HG03565 (cell line): ENCODE results near the gene STIL.
"Not testable (repeated sequence)": the region's sequence is repeated elsewhere in the genome, so short reads cannot be mapped to it uniquely, and the experiment has no call there.

Experiments
- ATAC-seq: cut with Tn5 transposase; IDR thresholded peaks from one replicate; pipeline ENCODE4 v1.9.1; 2021; ENCODE audit warnings: mild to moderate bottlenecking, moderate library complexity; ENCODE audit not compliant: unreplicated experiment

The STIL gene

DNA sequence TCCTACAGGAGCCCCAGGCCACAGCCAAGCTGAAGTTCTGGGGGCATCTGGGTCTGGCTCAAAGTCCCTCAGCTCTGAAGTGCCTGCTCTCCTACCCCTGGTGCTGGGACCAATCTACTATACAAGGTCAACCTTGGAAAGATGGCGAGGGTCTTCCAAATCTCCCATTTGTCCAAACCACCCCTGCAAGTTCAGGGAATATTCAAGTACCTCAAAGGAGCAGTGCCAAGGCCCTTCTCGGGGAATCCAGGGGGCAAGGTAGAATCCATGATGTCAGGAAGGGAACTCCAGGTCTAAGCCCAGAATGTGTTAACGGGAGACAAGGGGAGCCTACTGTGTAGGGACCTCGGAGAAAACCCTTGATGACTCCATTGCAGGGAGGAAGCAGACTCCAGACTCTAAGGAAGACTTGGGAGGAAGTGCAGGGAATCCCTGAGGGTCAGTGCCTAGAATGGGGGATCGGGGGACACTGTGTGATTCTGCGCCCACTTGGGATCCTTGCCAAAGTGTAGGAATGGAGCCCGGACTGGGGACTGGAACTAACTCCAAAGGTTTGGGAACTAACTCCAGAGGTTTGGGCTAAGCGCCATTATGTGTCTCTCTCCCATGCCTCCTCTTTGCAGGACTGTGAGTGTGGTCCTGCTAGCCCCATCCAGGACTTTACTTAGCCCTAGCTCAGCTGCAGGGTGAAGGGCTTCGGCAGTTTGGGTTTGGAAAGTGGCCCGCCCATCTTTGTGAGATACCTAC, 90.6 kb downstream of the STIL start:
- ATAC-seq, result no peak

DNA sequence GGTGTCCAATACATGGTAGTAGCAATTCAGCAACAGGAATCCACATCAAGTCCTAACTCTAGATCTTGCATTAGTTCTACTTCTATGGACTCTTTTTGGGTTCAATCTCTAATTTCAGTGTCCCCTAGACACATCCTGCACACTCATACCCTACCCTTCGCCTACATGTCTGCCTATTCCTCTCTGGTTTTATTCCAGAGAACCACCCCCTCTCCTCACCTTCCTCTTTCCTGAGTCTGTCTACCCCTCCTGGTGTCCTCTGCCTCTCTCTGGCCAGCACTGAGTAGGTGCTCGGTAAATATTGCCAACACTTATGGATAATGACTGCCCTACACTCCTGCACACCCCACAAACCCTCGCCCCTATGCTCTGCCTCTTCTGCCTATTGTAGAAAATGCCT, 91.5 kb downstream of the STIL start:
- no peak for ATAC-seq

DNA sequence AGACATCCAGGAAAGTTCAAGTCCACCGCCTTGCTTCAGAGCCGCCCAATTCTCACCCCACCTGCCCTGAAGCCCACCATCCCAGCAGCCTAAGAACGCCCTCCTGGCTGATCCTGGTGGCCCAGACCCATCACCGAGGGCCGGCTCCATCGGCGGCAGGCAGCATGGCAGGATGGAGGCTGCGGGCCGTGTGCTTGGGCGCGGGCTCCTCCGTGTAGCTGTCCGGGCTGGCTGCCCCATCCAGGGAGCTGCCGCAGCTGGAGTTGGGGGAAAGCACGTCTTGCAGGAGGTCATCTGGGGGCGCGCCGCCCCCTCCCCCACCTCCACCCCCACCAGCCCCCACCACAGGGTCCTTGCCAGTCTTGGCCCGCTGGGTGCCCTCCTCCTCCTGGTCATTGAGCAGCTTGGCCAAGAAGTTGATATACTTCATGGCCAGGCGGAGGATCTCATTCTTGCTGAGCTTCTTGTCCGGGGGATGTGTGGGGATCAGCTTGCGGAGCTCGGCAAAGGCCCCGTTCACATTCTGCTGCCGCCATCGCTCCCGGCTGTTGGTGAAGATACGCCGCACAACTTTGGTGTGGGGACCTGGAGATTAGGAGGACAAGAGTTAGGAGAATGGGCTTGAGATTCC, 94.2 kb downstream of the STIL start:
- no peak for ATAC-seq

DNA sequence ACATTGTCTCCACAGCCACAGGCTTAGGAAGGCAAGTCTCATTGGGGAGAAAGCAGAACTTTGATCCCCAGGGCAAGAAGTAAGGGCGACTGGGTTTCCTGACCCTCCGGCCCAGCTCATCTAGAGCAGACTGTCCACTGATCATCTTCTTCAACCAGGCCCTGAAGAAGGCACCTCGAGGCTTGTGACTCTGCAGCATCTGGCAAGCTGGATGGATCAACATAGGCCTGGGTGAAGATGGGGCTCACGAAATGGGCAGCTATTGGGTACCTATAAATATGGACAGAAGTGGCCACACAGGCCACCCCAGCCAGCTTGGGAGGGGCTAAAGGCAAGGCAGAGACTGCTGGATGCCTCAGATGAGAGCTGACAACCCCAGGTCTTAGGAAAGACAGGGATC, 94.9 kb downstream of the STIL start:
- no peak for ATAC-seq

DNA sequence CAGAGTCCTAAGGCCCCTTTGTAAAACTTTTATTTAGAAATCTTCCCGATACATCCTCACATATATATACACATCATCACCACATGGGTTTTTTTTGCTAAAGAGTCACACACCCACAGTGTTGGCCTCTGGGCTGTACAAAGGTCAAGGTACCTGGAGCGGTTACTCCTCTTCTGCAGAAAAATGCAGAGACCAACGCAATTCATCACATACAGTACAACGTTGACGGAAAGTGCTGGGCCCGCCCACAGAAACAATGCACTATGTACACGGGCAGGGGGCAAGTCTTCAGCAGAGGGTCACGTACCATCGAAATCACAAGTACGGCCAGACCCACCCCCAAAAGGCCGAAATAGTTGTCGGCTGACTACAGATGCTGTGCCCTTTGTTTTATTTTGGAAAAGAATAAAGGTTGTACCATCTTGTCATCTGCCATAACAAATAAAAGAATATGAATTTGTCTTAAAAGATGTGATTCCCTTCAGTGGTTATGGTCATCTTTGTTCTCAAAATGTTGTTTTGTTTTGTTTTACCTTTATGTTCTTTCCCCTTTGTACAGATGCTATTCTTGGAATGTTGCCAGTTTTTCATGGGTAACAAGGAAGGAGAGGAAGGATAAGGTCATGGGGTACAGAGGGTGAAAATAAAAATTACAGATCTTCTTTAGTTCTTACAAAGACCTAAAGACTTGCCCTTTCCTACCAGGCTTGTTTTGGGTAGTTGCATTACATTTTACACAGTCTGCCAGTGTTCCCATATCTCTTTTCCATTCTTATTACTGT, 97.5 kb downstream of the STIL start:
- no peak for ATAC-seq

DNA sequence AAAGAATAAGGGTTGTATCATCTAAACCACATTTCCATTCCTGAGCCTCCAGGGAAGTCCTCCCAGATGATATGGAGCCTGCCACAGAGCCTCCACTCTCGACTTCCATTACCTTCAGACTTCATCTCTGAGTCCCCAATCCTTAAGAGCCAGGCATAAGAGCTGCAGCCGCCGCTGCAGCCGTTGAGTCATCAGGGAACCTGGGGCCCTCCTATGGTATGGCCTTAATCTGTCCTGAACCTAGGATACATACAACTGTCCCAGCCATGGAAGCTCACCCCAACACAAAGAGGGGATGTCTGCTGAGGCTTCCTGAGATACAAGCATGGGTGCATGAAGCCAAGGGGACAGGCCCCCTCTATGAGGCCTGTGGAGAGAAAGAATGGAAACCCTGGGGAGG, 98.2 kb downstream of the STIL start:
- no peak for ATAC-seq

DNA sequence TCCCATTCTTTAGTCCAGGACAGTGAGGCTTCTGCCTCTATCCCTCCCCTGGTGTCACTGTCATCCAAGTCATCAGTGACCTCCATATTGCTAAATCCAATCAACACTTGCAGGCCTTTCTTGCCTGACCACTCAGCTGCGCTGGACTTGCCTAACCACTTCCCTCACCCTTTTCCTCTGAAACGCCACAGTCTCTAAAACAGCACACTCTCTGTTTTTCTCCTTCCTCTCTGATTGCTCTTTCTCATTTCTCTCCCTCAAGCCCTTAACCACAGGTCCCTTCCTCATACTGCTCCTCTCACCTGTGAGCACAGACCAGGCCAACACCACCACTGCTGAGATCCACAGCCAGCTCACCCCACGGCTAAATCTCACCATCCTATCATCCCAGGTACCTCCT, 99.4 kb downstream of the STIL start:
- no peak for ATAC-seq

DNA sequence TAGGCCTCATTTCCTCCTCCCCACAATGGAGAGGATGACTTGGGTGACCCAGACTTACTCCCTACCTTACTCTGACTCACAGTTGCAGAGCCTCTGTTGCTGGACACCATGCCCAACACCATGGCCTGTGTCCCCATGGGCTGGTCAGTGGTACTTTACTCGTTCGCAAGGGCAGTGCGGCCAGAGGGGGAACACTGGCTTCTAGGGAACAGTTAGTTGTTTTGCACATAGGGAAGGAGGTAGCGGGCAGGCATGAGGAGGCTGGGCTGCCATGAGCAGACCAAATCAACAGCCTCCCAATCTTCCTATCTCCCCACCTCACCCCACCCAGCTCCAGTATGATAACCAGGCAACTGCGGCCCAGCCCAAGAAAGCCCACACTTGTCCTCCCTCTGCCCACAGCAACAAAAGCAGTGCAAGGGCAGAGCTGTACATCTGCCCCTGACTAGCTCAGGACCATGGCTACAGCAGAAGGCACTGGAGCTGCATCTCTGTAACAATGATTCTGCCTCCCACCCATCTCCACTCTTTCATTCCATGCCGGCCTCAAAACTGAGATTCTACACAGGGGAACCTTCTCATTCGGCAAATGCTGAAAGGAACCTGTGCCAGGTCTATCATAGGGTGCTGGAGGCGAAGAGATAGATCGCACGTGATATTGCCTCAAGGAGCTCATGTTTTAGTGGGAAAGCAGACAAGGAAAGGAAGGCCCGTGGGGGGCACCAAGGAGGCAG, 100.5 kb downstream of the STIL start:
- ATAC-seq, result no peak

DNA sequence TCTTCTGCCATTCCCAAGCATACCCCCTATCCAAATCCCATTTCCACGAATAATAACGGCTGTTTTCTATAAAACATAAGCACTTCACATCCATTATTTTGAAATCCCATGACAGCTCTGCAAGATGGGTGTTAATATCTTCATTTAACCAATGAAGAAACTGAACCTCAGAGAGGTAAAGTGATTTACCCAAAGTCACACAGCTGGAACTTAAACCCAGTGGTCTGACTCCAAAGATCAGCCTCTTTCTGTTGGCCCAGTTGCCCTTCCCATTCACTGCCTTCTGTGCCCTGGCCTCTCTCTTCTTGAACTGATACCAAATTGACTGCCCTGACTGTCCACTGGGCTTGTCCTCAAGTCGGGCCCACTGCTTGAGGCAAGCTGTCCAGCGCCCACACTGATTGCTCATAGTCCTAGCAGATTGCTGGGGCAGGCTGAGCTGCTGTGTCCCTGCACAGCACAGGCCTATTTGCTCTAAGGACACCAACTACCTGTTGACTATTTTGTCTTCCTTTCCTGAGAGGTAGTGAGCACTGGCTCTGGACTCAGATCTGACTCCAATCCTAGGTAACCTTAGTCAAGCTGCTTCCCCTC, 101.2 kb downstream of the STIL start:
- no peak for ATAC-seq

DNA sequence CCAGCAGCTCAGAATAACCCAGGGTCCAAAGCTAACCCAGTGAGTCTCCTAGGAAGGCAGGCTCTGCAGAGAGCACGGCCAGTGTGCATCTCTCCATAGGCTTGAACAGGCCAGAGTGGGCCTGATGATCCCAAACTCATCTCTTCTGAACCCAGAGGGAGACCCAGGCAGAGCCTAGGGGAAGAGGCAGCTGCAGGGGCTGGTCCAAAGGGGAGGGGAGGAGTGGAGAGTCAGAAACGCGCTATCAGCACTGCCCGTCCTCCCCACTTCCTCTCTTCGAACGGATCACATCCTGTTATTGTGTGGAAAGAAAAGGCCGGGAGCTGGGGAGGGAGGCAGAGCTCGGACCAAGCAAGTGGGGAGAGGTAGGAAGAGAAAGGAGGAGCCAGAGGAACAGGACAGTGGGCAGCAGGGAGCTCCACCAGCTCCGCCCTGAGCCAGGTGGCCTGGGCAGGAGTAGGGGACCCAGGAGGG, 102.1 kb downstream of the STIL start:
- no peak for ATAC-seq

DNA sequence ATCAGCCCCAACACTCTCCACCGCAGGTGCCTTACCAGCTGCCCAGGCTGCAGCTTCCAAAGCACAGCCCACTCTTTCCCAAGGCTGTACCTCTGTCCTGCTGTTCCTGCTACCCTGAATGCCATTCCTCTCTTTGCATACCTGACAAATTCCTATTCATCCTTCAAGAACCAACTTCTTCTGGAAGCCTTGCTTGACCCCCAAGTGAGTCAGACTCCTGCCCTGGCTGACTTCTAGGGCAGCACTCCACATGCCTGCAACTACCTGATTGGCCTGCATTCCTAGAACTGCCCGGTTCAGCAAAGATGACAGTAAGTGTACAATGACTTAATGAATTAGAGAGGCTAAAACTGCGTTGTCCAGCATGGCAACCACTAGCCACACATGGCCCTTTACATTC, 103.3 kb downstream of the STIL start:
- no peak for ATAC-seq

DNA sequence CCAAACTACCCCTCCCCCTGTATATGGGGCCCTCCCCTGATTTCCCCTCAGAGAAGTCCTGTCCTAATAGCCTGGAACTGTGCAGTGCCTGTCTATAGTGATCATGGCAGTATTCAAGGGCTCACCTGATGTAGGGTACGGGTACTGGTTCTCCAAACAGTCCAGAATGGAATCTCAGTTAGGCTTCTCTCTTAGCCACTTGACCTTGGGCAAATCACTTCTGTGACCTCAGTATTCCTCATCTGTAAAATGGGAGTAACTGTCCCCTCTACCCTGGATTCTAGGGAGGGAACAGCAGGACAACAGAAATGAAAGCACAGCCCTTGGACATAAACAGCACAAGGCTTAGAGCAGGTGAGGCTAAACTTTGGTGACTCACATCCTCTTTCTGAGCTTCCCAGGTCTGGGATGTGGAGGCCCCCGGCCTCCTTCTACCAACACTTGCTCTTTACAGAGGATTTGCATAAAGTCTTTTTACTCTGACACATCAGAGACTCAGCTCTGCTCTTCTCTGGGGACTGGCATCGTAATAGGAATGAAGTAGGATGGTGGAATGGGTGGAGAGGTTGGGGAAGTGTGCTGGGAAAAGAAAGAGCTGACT, 104.1 kb downstream of the STIL start:
- ATAC-seq, result no peak

DNA sequence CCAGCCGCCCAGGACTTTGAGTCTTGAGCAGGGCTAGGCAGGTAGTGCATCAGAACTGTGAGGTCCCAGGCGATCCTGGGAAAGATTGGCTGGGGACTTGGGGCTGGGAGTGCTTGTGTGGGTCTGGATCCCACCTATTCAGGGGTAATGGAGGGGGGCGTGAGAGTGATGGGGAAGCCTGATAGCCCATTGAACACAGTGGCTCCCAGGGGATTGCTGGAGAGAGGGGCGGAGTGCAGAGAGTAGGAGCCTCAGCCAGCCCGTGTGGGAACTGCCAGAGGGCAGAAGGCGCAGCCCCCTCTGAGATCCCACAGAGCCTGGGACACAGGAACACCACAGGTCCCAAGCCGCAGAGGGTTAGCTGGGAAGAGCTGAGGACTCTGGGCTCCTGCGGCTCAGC, 104.9 kb downstream of the STIL start:
- no peak for ATAC-seq

DNA sequence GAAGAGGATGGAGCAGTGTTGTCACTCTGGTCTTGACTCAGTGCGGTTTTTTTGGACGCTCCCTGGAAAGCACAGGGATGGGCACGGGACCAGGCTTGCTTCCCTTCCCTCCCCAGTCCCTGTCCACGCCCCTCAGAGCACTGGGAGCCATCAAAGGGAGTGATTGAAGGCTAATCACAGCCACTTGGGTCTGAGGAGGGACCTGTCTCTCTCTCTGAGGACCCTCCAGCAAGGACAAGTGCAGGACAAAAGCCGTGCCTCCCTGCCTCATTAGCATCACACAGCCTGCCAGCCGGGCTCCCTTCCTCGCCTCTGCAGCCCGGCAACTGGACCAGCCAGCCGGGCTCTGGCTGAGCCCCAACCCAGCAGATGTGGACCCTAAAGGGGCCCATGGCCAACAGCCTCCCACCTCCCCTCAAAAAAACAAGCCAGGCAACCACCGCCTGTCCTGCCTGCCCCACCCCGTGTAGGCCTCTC, 105.5 kb downstream of the STIL start:
- no peak for ATAC-seq

DNA sequence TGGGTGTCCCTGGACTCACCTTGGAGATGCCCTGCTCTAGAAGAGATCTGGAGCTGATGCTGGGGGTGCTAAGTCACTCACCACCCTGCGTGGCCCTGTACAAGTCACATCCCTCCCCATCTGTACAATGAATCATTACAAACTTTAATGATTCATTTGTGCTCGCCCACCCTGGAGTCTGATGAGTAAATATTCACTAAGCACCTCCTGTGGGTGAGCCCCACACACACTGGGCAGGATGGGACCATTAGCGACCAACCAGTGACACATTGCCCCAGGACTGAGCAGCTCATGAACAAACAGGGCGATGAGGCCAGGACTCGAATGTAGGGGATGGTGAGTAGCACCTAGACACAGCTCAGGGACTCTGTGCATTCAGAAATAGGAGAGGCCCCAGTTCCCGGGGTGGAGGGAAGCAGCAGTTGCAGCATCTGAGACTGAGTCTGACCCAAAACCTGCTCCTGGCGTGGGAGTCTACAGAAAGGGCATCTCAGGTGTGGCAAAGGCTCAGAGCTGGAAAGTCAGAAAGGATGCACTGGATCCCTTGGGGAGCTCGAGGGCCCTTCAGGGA, 106.1 kb downstream of the STIL start:
- no peak for ATAC-seq

DNA sequence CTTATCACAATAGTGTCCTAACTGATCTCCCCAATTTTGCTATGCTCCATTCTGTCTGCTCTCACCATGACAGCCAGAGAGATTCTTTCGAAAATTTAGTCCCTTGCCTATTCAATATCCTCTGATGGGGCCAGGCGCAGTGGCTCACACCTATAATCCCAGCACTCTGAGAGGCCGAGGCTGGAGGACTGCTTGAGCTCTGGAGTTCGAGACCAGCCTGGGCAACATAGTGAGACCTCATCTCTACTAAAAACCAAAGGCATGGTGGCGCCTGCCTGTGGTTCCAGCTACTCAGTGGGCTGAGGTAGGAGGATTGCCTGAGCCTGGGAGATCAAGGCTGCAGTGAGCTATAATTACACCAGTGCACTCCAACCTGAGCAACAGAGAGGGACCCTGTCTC, 108.0 kb downstream of the STIL start:
- ATAC-seq, result no peak

DNA sequence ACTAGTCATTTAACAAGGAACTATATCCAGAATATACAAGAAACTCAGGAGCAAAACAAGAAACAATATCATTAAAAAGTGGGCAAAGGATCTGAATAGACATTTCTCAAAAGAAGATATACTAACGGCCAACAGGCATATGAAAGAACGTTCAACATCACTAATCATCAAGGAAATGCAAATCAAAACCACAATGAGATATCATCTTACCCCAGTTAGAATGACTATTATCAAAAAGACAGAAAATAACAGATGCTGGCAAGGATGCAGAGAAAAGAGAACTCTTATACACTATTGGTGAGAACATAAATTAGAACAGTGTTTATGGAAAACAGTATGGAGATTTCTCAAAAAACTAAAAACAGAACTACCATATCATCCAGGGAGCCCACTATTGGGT, 110.4 kb downstream of the STIL start:
- ATAC-seq, result not testable (repeated sequence)

DNA sequence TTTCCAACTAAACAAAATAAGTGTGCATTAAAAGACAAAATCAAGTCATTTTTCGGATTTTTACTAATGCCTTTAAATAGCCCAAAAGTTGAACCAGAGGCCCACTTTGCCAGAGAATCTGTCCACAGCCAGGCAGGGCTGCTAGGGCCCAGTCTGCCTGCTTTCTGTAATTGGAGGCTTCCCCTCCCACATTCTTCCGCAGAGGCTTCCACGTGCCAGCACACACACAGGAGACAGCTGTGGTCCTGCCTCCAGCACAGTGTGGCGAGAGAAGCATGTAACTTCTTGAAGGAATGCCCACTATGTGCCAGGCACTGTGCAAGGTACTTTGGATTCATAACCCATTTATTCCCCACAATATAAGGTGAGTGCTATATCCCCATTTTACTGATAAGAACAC, 112.8 kb downstream of the STIL start:
- no peak for ATAC-seq
